Omental fat pad (tissue), 4 donors: ENCODE data around the gene ANKRD40. TPM values are rescaled to one million over a fixed set of nuclear protein-coding genes. Genes with fewer than 3 reads are reported as not detected.

Source experiments
- ATAC-seq: fragments of 150-250 bp; one replicate; pipeline ENCODE4 v1.9.1; 2016; ENCODE audit warnings: mild to moderate bottlenecking, moderate library complexity; ENCODE audit not compliant: low FRiP score
- DNase-seq: peaks from one replicate; pipeline ENCODE4 v3.0.0-alpha.2; 2019; ENCODE audit warnings: low spot score
- CTCF ChIP-seq, 3 donors: fragments of 450-650 bp; IDR thresholded peaks; one replicate each; pipeline ENCODE4 v1.5.1; 2016 to 2017; ENCODE audit warnings: antibody characterized with exemption in 3 of 3, mild to moderate bottlenecking in 3 of 3, moderate library complexity in 2 of 3
- total RNA-seq, 4 donors: library from RNA; depleted of rRNA; stranded (reverse); fragments of >200 nt; gene quantifications; one replicate each; pipeline ENCODE4 v1.1.0, GENCODE V29; 2016

The ANKRD40 gene
- total RNA-seq, 4 donors from 2014 or later = 55.7 to 82.4 (median 61.8) TPM

GRCh38 chr17:50672831-50673551 lies 34.7 kb downstream of the ANKRD40 start:
- DNase-seq (peak; percentile 17), ATAC-seq (no peak)

GRCh38 chr17:50672071-50672470 lies 35.6 kb downstream of the ANKRD40 start:
- TF ChIP-seq CTCF (IDR thresholded peaks at IDR 0.05) = no peak
- DNase-seq (no peak), ATAC-seq (no peak)

More at GRCh38 chr17:50672831-50673551, 34.7 kb downstream of the ANKRD40 start:
- no peak for TF ChIP-seq CTCF (IDR thresholded peaks at IDR 0.05)

GRCh38 chr17:50668838-50669581 lies 38.7 kb downstream of the ANKRD40 start:
- DNase-seq = no peak
- ATAC-seq = no peak
- no peak for TF ChIP-seq CTCF (IDR thresholded peaks at IDR 0.05)

GRCh38 chr17:50668025-50668837 lies 39.5 kb downstream of the ANKRD40 start:
- DNase-seq (no peak), ATAC-seq (peak; percentile 27)
- TF ChIP-seq CTCF (IDR thresholded peaks at IDR 0.05) = no peak

GRCh38 chr17:50667259-50668024 lies 40.3 kb downstream of the ANKRD40 start:
- TF ChIP-seq CTCF (IDR thresholded peaks at IDR 0.05) = no peak
- ATAC-seq (no peak), DNase-seq (no peak)

GRCh38 chr17:50666316-50666715 lies 41.4 kb downstream of the ANKRD40 start:
- no peak for TF ChIP-seq CTCF (IDR thresholded peaks at IDR 0.05)
- ATAC-seq (no peak), DNase-seq (no peak)
